DMS 273 (cell line): ENCODE results near the gene RAD18.

ENCODE experiments used
- DNase-seq: peaks from one replicate; lab custom pipeline; 2025; ENCODE audit not compliant: unreplicated experiment; lab: John Stamatoyannopoulos, UW

Gene RAD18

GRCh38 chr3:8986741-8987140 lies 23.5 kb upstream of the RAD18 start:
- no peak for DNase-seq

DNA sequence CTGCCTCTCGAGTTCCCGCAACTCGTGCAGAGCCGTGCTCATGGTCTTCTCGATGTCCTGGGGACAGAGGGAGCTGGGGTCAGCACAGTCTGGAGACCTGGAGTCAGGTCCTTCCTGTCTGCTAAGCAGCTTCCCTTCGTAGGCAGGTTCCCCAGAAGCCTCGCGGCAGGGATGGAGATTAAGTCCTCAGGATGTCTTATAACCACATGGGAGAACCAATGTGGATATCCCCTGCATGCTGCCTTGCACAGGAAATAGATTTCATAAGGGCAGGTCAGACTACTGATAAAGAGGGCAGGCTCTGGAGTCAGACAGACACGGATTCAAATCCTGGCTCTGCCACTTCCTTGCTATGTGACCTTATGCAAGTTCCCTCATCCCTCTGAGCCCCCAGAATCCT lies 22.6 kb upstream of the RAD18 start:
- DNase-seq: no peak

GRCh38 chr3:8985411-8985831 lies 22.1 kb upstream of the RAD18 start:
- no peak for DNase-seq

GRCh38 chr3:8984526-8984925 lies 21.3 kb upstream of the RAD18 start:
- DNase-seq: no peak

- no peak for DNase-seq
These were observed 20.8 kb upstream of the RAD18 start for GRCh38 chr3:8984081-8984480.

- no peak for DNase-seq
These were observed 20.3 kb upstream of the RAD18 start for GRCh38 chr3:8983591-8983990.

- DNase-seq: no peak
These were observed 19.8 kb upstream of the RAD18 start for GRCh38 chr3:8983026-8983425.

GRCh38 chr3:8982509-8982908 lies 19.2 kb upstream of the RAD18 start:
- DNase-seq: peak; percentile 17

GRCh38 chr3:8981700-8982099 lies 18.4 kb upstream of the RAD18 start:
- no peak for DNase-seq

DNA sequence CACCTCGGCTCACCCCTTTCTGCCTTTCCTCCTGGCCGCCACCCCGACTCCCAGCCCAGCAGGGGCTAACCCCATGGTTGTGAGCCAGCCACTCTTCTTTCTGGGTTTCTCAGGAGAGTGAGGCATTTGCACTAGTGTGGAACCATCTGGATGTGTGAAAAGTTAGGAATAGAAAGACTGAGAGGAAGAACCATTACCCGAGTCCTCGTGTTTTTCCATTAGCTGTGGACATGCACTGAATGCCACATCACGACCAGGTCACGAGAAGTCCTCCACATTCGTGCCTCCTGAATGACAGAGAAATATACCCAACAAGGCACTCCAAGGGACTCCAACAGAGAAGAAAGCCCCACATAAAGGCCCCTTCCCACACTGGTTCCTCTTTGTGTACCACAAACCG lies 18.0 kb upstream of the RAD18 start:
- DNase-seq: no peak

GRCh38 chr3:8980756-8981257 lies 17.5 kb upstream of the RAD18 start:
- DNase-seq: no peak

DNA sequence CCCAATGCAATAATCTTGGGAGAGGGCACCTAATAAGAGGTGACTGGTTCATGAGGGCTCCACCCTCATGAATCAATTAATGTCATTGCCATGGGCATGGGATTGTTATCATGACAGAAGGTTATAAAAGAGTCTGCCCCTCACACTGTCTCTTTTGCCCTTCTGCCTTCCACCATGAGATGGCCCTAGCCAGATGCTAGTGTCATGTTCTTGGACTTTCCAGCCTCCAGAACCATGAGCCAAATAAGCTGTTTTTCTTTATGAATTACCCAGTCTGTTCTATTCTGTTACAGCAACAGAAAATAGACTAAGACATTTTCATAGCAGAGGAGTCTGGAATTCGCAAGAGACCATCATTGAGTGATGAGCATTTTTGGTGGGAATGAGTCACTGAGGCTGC lies 16.0 kb upstream of the RAD18 start:
- no peak for DNase-seq

DNA sequence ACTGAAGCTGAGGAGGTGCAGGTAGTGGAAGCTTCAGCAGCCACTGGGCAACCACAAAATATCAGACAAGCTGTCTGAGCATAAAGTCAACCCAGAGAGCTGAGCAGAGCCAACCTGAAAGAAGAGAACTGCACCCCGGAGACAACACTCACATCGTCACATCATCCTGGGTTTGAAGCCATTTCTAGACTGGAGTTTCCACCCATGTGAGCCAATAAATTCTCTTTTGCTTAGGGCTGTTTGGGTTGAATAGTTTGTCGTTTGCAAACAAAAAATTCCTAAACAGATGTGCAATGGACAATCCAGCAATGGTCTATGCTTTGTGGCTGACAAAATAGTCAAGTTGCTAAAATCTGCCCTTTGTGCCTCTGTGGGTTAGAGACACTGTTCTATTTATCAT lies 15.3 kb upstream of the RAD18 start:
- no peak for DNase-seq

GRCh38 chr3:8976540-8977182 lies 13.4 kb upstream of the RAD18 start:
- DNase-seq: no peak

- no peak for DNase-seq
These were observed 12.1 kb upstream of the RAD18 start for GRCh38 chr3:8975081-8976020.

DNA sequence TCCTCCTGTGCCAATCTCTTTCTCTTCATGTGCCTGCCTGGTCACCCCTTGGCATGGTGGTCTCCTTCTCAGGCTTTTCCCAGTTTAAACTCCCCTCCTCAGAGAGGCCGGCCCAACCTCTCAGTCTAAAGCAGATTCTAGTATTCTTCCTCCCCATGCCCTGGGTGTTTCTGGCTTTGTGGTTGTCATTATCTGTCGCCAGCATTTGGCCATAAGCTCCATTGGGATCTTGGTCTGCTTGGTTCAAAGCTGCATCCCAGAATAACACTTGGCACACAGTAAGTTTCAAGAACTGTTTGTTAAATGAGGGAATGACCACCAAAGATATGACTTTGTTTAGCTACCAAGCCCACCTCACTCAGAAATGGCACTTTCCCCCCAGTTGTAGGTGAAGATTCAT lies 11.2 kb upstream of the RAD18 start:
- no peak for DNase-seq

DNA sequence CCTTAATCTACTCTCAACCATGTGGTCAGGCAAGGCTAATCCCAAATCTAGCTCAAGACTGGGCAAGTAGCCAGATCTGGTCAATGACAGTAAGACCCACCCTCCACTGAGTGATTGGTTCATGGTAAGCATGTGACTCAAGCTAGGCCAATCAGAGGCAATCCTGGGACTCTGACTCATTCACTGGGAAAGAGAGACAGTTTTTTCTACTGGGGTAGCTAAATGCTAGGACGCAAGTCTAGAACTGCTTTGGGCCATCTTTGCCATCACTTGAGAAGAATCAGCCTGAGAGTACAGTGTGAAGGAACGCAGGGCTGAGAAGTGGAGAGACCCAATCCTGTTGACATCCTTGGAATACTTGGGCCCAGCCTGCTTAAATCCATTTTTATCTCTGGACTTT lies 9.4 kb upstream of the RAD18 start:
- DNase-seq: peak; percentile 38

DNA sequence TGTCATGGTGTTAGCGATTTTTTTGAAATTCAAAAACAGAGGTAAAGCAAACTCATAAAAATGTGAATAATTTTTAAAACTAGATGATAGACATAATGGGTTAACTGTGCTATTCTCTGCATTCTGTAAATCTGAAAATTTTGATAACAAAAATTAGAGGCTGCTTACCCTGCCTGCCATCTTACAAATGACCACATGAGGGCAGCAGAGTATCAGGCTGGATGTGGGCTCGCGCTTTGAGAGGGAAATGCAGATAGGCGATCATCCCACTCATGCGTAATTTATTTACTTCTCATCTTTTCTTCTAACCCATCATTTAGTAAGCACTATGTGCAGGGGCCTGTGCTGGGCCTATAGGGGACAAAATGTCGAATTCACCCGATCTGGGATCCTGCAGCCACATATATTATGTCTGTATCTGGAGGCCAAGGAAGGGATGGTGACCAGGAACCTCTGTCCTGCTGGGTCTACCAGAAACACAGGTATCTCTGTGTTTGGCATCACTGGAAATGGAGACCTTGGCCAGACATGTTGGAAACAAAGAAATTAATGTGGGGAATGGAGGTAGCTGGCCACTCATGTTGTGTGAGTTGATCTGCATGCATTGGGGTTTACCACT lies 7.8 kb upstream of the RAD18 start:
- peak; percentile 76 for DNase-seq

- no peak for DNase-seq
These were observed 6.0 kb upstream of the RAD18 start for GRCh38 chr3:8969241-8969640.

DNA sequence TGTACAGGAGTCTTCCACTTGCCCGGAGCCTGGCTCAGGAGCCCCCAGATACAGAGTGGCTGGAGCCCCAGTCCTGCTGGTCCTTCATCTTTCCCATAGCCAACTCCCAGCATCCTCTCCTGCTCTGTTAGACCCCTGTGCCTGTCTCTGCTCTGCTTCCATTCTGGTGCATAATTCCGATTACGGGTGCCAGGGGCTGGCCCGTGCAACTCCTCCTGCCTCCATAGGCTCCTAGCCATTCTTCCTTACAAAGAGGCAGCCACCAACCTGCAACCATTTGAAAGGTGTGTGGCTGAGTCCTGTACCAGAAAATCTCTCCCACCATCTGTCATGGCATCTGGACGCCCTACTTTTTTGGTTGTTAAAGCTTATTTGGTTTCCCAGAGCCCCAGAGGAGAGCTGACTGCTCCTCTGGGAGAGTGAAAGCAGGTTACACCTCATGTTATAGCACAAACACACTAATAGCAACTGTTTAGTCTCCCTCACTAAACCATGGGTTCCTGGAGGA lies 5.2 kb upstream of the RAD18 start:
- peak; percentile 82 for DNase-seq

DNA sequence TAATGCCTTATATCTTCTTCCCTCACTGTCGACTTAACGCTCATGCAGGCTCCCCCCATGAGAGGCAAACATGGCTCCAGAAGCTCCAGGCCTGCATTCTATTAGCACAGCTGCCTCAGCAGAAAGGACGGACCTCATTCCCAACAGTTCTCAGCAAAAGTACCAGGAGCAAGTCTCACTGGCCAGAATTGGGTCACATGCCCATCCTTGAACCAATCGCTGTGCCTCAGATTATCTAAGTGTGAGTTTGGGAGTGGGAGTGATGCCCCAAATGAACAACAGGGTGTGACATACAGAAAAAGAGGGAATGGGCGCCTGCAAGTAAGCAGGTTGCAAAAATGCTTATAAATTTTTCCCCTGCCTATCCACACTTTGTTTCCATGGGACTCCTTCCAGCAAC lies 4.3 kb upstream of the RAD18 start:
- no peak for DNase-seq
